HG02678 (cell line): Measurements from ENCODE around the gene ERBIN.
A peak's percentile ranks its signal among the peaks of the same experiment; 100 is the strongest.
"Not testable (repeated sequence)": the region's sequence is repeated elsewhere in the genome, so short reads cannot be mapped to it uniquely, and the experiment has no call there.

ENCODE experiments used
- ATAC-seq: cut with Tn5 transposase; IDR thresholded peaks from one replicate; pipeline ENCODE4 v1.9.1; 2021; ENCODE audit warnings: mild to moderate bottlenecking, moderate library complexity; ENCODE audit not compliant: unreplicated experiment

Gene ERBIN

GRCh38 chr5:65961633-65962032, 35.3 kb downstream of the ERBIN start:
- peak; percentile 93 for ATAC-seq

- ATAC-seq = no peak
These were observed 41.1 kb downstream of the ERBIN start for GRCh38 chr5:65967288-65968066.

- no peak for ATAC-seq
These were observed 43.4 kb downstream of the ERBIN start for GRCh38 chr5:65969539-65970393.

GRCh38 chr5:65970481-65971367, 44.3 kb downstream of the ERBIN start:
- ATAC-seq = no peak

- no peak for ATAC-seq
These were observed 45.3 kb downstream of the ERBIN start for GRCh38 chr5:65971643-65972042.

- ATAC-seq = not testable (repeated sequence)
These were observed 46.5 kb downstream of the ERBIN start for GRCh38 chr5:65972896-65973295.

- ATAC-seq = no peak
These were observed 51.9 kb downstream of the ERBIN start for GRCh38 chr5:65978251-65978650.

GRCh38 chr5:65981548-65981947, 55.2 kb downstream of the ERBIN start:
- ATAC-seq = no peak

- ATAC-seq = no peak
These were observed 55.7 kb downstream of the ERBIN start for GRCh38 chr5:65981969-65982619.

- no peak for ATAC-seq
These were observed 56.3 kb downstream of the ERBIN start for GRCh38 chr5:65982635-65983034.

- no peak for ATAC-seq
These were observed 57.9 kb downstream of the ERBIN start for GRCh38 chr5:65984098-65984885.

- ATAC-seq = no peak
These were observed 59.7 kb downstream of the ERBIN start for GRCh38 chr5:65986050-65986451.

- no peak for ATAC-seq
These were observed 60.4 kb downstream of the ERBIN start for GRCh38 chr5:65986796-65987195.

- no peak for ATAC-seq
These were observed 61.6 kb downstream of the ERBIN start for GRCh38 chr5:65987982-65988381.

GRCh38 chr5:65989158-65989557, 62.8 kb downstream of the ERBIN start:
- no peak for ATAC-seq

GRCh38 chr5:65992630-65993029, 66.3 kb downstream of the ERBIN start:
- no peak for ATAC-seq

GRCh38 chr5:65994117-65994786, 67.9 kb downstream of the ERBIN start:
- no peak for ATAC-seq

- ATAC-seq = no peak
These were observed 72.8 kb downstream of the ERBIN start for GRCh38 chr5:65999061-65999723.

GRCh38 chr5:66001952-66002351, 75.6 kb downstream of the ERBIN start:
- no peak for ATAC-seq
